ENCODE results near the gene CLDN8. TPM values are rescaled to one million over a fixed set of nuclear protein-coding genes. Genes with fewer than 3 reads are reported as not detected.

The CLDN8 gene
- polyA plus RNA-seq (2013, experiment 1 of 2): not detected
- not detected for polyA plus RNA-seq (2013, experiment 2 of 2)

GRCh38 chr21:30216041-30216723, at the start of gene CLDN8:
TSS of gene CLDN8 (minus strand) at chr21:30216097. CDS start at chr21:30215925, 172 bp downstream.
- Histone ChIP-seq H3K4me1 (ENCODE audit: control insufficient read depth, insufficient read depth, low read length, poor library complexity, severe bottlenecking) (no peaks in the 10 kb centered on the region), H3K4me3 (ENCODE audit: extremely low read depth, insufficient read depth, low read length, poor library complexity, severe bottlenecking) (no peak within 1 kb of the TSS), H3K36me3 (ENCODE audit: control insufficient read depth, insufficient read depth, low read length) (no peaks in the 10 kb centered on the region), H3K9me3 (ENCODE audit: control insufficient read depth, low read length) (no peaks in the 10 kb centered on the region), H3K27ac (ENCODE audit: low read depth, low read length, severe bottlenecking) (no peak within 1 kb of the TSS)
- WGBS, 2 experiments (ENCODE audit: insufficient coverage in 2 of 2): 95 to 100% methylated on average over 2 to 4 of the region's 5 CpGs

GRCh38 chr21:30257773-30258172, 41.9 kb upstream of the CLDN8 start:
- 80 to 84% methylated on average over 2 of the region's 4 CpGs for WGBS, 2 experiments (ENCODE audit: insufficient coverage in 2 of 2)
- Histone ChIP-seq H3K4me1 (ENCODE audit: control insufficient read depth, insufficient read depth, low read length, poor library complexity, severe bottlenecking) (no peaks in the 10 kb centered on the region), H3K9me3 (ENCODE audit: control insufficient read depth, low read length) (no peaks in the 10 kb centered on the region), H3K27ac (ENCODE audit: low read depth, low read length, severe bottlenecking) (no peak overlapping the region), H3K4me3 (ENCODE audit: extremely low read depth, insufficient read depth, low read length, poor library complexity, severe bottlenecking) (no peak overlapping the region), H3K36me3 (ENCODE audit: control insufficient read depth, insufficient read depth, low read length) (no peaks in the 10 kb centered on the region)

- Histone ChIP-seq H3K9me3 (ENCODE audit: control insufficient read depth, low read length) (no peaks in the 10 kb centered on the region), H3K36me3 (ENCODE audit: control insufficient read depth, insufficient read depth, low read length) (no peaks in the 10 kb centered on the region), H3K4me3 (ENCODE audit: extremely low read depth, insufficient read depth, low read length, poor library complexity, severe bottlenecking) (no peak overlapping the region), H3K27ac (ENCODE audit: low read depth, low read length, severe bottlenecking) (no peak overlapping the region), H3K4me1 (ENCODE audit: control insufficient read depth, insufficient read depth, low read length, poor library complexity, severe bottlenecking) (no peaks in the 10 kb centered on the region)
- WGBS, 2 experiments (ENCODE audit: insufficient coverage in 2 of 2): 87 to 100% methylated on average over 2 to 3 of the region's 4 CpGs
Observed at GRCh38 chr21:30256100-30256499, 40.2 kb upstream of the CLDN8 start.

- 83 to 100% methylated on average over 1 of the region's 1 CpG for WGBS, 2 experiments (ENCODE audit: insufficient coverage in 2 of 2)
- no peak overlapping the region for H3K4me3 ChIP-seq (ENCODE audit: extremely low read depth, insufficient read depth, low read length, poor library complexity, severe bottlenecking)
Observed at GRCh38 chr21:30255679-30256078, 39.8 kb upstream of the CLDN8 start.

GRCh38 chr21:30251781-30252180, 35.9 kb upstream of the CLDN8 start:
- Histone ChIP-seq H3K9me3 (ENCODE audit: control insufficient read depth, low read length) (no peaks in the 10 kb centered on the region), H3K4me1 (ENCODE audit: control insufficient read depth, insufficient read depth, low read length, poor library complexity, severe bottlenecking) (no peaks in the 10 kb centered on the region), H3K27ac (ENCODE audit: low read depth, low read length, severe bottlenecking) (no peak overlapping the region), H3K36me3 (ENCODE audit: control insufficient read depth, insufficient read depth, low read length) (no peaks in the 10 kb centered on the region), H3K4me3 (ENCODE audit: extremely low read depth, insufficient read depth, low read length, poor library complexity, severe bottlenecking) (no peak overlapping the region)
- no CpG with 5 or more reads among the region's 1 CpG for WGBS, 2 experiments (ENCODE audit: insufficient coverage in 2 of 2)

More at GRCh38 chr21:30255679-30256078, 39.8 kb upstream of the CLDN8 start:
- no peaks in the 10 kb centered on the region for H3K36me3 ChIP-seq (ENCODE audit: control insufficient read depth, insufficient read depth, low read length)
- H3K4me1 ChIP-seq (ENCODE audit: control insufficient read depth, insufficient read depth, low read length, poor library complexity, severe bottlenecking): no peaks in the 10 kb centered on the region
- H3K27ac ChIP-seq (ENCODE audit: low read depth, low read length, severe bottlenecking): no peak overlapping the region
- no peaks in the 10 kb centered on the region for H3K9me3 ChIP-seq (ENCODE audit: control insufficient read depth, low read length)

GRCh38 chr21:30249936-30250335, 34.0 kb upstream of the CLDN8 start:
- H3K27ac ChIP-seq (ENCODE audit: low read depth, low read length, severe bottlenecking): no peak overlapping the region
- no peaks in the 10 kb centered on the region for H3K4me1 ChIP-seq (ENCODE audit: control insufficient read depth, insufficient read depth, low read length, poor library complexity, severe bottlenecking)
- WGBS, 2 experiments (ENCODE audit: insufficient coverage in 2 of 2): 80 to 100% methylated on average over 1 of the region's 3 CpGs
- no peaks in the 10 kb centered on the region for H3K36me3 ChIP-seq (ENCODE audit: control insufficient read depth, insufficient read depth, low read length)
- no peak overlapping the region for H3K4me3 ChIP-seq (ENCODE audit: extremely low read depth, insufficient read depth, low read length, poor library complexity, severe bottlenecking)
- H3K9me3 ChIP-seq (ENCODE audit: control insufficient read depth, low read length): no peaks in the 10 kb centered on the region

GRCh38 chr21:30248844-30249243, 32.9 kb upstream of the CLDN8 start:
- Histone ChIP-seq H3K27ac (ENCODE audit: low read depth, low read length, severe bottlenecking) (no peak overlapping the region), H3K4me3 (ENCODE audit: extremely low read depth, insufficient read depth, low read length, poor library complexity, severe bottlenecking) (no peak overlapping the region), H3K4me1 (ENCODE audit: control insufficient read depth, insufficient read depth, low read length, poor library complexity, severe bottlenecking) (no peaks in the 10 kb centered on the region), H3K36me3 (ENCODE audit: control insufficient read depth, insufficient read depth, low read length) (no peaks in the 10 kb centered on the region), H3K9me3 (ENCODE audit: control insufficient read depth, low read length) (no peaks in the 10 kb centered on the region)
- WGBS, 2 experiments (ENCODE audit: insufficient coverage in 2 of 2): 96 to 98% methylated on average over 7 of the region's 9 CpGs

- Histone ChIP-seq H3K9me3 (ENCODE audit: control insufficient read depth, low read length) (no peaks in the 10 kb centered on the region), H3K4me3 (ENCODE audit: extremely low read depth, insufficient read depth, low read length, poor library complexity, severe bottlenecking) (no peak overlapping the region), H3K36me3 (ENCODE audit: control insufficient read depth, insufficient read depth, low read length) (no peaks in the 10 kb centered on the region), H3K27ac (ENCODE audit: low read depth, low read length, severe bottlenecking) (no peak overlapping the region), H3K4me1 (ENCODE audit: control insufficient read depth, insufficient read depth, low read length, poor library complexity, severe bottlenecking) (no peaks in the 10 kb centered on the region)
Observed at GRCh38 chr21:30245061-30245460, 29.2 kb upstream of the CLDN8 start.

GRCh38 chr21:30243691-30244090, 27.8 kb upstream of the CLDN8 start:
- Histone ChIP-seq H3K36me3 (ENCODE audit: control insufficient read depth, insufficient read depth, low read length) (no peaks in the 10 kb centered on the region), H3K9me3 (ENCODE audit: control insufficient read depth, low read length) (no peaks in the 10 kb centered on the region), H3K27ac (ENCODE audit: low read depth, low read length, severe bottlenecking) (no peak overlapping the region), H3K4me3 (ENCODE audit: extremely low read depth, insufficient read depth, low read length, poor library complexity, severe bottlenecking) (no peak overlapping the region), H3K4me1 (ENCODE audit: control insufficient read depth, insufficient read depth, low read length, poor library complexity, severe bottlenecking) (no peaks in the 10 kb centered on the region)

- H3K36me3 ChIP-seq (ENCODE audit: control insufficient read depth, insufficient read depth, low read length): no peaks in the 10 kb centered on the region
- no peak overlapping the region for H3K4me3 ChIP-seq (ENCODE audit: extremely low read depth, insufficient read depth, low read length, poor library complexity, severe bottlenecking)
- H3K4me1 ChIP-seq (ENCODE audit: control insufficient read depth, insufficient read depth, low read length, poor library complexity, severe bottlenecking): no peaks in the 10 kb centered on the region
- WGBS, 2 experiments (ENCODE audit: insufficient coverage in 2 of 2): no CpG with 5 or more reads among the region's 3 CpGs
- H3K27ac ChIP-seq (ENCODE audit: low read depth, low read length, severe bottlenecking): no peak overlapping the region
- no peaks in the 10 kb centered on the region for H3K9me3 ChIP-seq (ENCODE audit: control insufficient read depth, low read length)
Observed at GRCh38 chr21:30240661-30241060, 24.8 kb upstream of the CLDN8 start.

- Histone ChIP-seq H3K9me3 (ENCODE audit: control insufficient read depth, low read length) (no peaks in the 10 kb centered on the region), H3K4me3 (ENCODE audit: extremely low read depth, insufficient read depth, low read length, poor library complexity, severe bottlenecking) (no peak overlapping the region), H3K36me3 (ENCODE audit: control insufficient read depth, insufficient read depth, low read length) (no peaks in the 10 kb centered on the region), H3K4me1 (ENCODE audit: control insufficient read depth, insufficient read depth, low read length, poor library complexity, severe bottlenecking) (no peaks in the 10 kb centered on the region), H3K27ac (ENCODE audit: low read depth, low read length, severe bottlenecking) (no peak overlapping the region)
- WGBS, 2 experiments (ENCODE audit: insufficient coverage in 2 of 2): no CpG with 5 or more reads among the region's 1 CpG
Observed at GRCh38 chr21:30238168-30238567, 22.3 kb upstream of the CLDN8 start.
